Renal cortical epithelial cell (primary cell): ENCODE results near the gene CA11. TPM values are rescaled to one million over a fixed set of nuclear protein-coding genes. Genes with fewer than 3 reads are reported as not detected.

Source experiments
- total RNA-seq: library from RNA; depleted of rRNA; stranded (reverse); fragments of >200 nt; gene quantifications from 2 replicates; pipeline ENCODE4 v1.2.3, GENCODE V29; 2014

Gene CA11
- total RNA-seq, 1 donor from 2014 or later, result 3.3 TPM

Other genes starting within 250 kb of the CA11 start
- 41.7 and 50.3 TPM in 2 replicates for gene GRWD1, start 200.2 kb downstream of the CA11 start, total RNA-seq
- gene KCNJ14, start 190.6 kb downstream of the CA11 start, total RNA-seq, result 0.35 and 1.3 TPM in 2 replicates
- 44.3 and 58.4 TPM in 2 replicates for gene CYTH2, start 176.8 kb downstream of the CA11 start, total RNA-seq
- 1.1 and 1.2 TPM in 2 replicates for gene LMTK3, start 134.4 kb downstream of the CA11 start, total RNA-seq
- gene SULT2B1, start 94.0 kb downstream of the CA11 start, total RNA-seq, result not detected in 2 replicates
- not detected in 2 replicates for gene SPACA4, start 39.4 kb downstream of the CA11 start, total RNA-seq
- 0.17 TPM in 1 of 2 replicates, not detected in the other for gene FAM83E, start 31.1 kb downstream of the CA11 start, total RNA-seq
- gene RPL18, start 27.0 kb downstream of the CA11 start, total RNA-seq, result 591 and 1,820 TPM in 2 replicates
- gene SPHK2, start 26.7 kb downstream of the CA11 start, total RNA-seq, result 9.1 and 9.9 TPM in 2 replicates
- gene DBP, start 8.8 kb downstream of the CA11 start, total RNA-seq, result 0.52 and 2.3 TPM in 2 replicates
- gene NTN5, start 26.8 kb upstream of the CA11 start, total RNA-seq, result 0.40 TPM in 1 of 2 replicates, not detected in the other
- gene FUT2, start 49.8 kb upstream of the CA11 start, total RNA-seq, result 0.25 and 1.9 TPM in 2 replicates
- gene MAMSTR, start 73.5 kb upstream of the CA11 start, total RNA-seq, result 0.25 and 0.87 TPM in 2 replicates
- 0.50 and 0.69 TPM in 2 replicates for gene RASIP1, start 94.4 kb upstream of the CA11 start, total RNA-seq
- gene IZUMO1, start 100.7 kb upstream of the CA11 start, total RNA-seq, result not detected in 2 replicates
- gene FUT1, start 106.5 kb upstream of the CA11 start, total RNA-seq, result 0.05 and 3.0 TPM in 2 replicates
- gene FGF21, start 109.3 kb upstream of the CA11 start, total RNA-seq, result not detected in 2 replicates
- gene BCAT2, start 164.8 kb upstream of the CA11 start, total RNA-seq, result 27.2 and 37.3 TPM in 2 replicates
- 0.60 and 1.7 TPM in 2 replicates for gene HSD17B14, start 190.3 kb upstream of the CA11 start, total RNA-seq
- 6.8 and 14.4 TPM in 2 replicates for gene PLEKHA4, start 222.4 kb upstream of the CA11 start, total RNA-seq
- 28.1 and 29.9 TPM in 2 replicates for gene PPP1R15A, start 226.2 kb upstream of the CA11 start, total RNA-seq